HFF-Myc (cell line): ENCODE measurements around the gene RGS2.

ENCODE experiments used
- DNase-seq: peaks from one replicate; pipeline ENCODE4 v3.0.0-alpha.2; 2011; ENCODE audit warnings: low read depth; ENCODE audit errors: extremely low read depth
- H3K4me3 ChIP-seq: replicated peaks from 2 replicates; pipeline ENCODE4 v1.5.1; 2011; ENCODE audit warnings: low read depth, mild to moderate bottlenecking, control low read depth, low read length
- TF ChIP-seq, protein P1 (sequence below): IDR thresholded peaks from 2 replicates; pipeline ENCODE4 v1.5.1; 2012; ENCODE audit warnings: mild to moderate bottlenecking, low read depth, low read length, control low read depth; ENCODE audit errors: missing control alignments

The RGS2 gene

DNA sequence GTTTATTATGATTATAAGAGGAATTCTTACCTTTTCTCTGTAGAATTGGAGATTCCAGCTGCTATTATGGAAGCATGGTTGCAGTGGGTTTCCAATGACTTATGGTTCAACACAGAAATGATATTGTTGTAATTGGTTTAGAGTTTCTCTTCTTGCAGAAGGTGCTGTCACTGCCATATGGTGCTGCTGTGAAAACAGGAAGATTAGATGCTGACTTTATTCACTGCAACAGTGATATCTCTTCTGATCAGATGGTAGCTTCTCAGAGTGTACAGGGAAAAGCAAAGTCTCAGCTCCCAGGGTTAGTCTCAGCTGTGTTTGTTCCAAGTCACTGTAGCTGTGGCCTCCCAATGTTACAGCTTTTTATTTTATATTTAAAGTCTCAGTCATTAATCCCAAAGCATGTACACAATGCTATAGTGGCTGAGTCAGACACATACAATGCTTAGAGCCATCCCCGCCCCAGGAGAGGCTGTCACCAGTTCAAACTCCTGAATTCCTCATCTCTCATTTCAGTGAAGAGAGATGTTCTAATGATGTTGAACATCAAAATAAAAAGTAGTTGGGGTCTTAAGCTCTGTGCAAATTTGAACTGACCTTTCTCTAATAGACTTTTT lies 42.7 kb upstream of the RGS2 start:
- H3K4me3 ChIP-seq: no peak overlapping the region
- TF ChIP-seq, protein P1, sequence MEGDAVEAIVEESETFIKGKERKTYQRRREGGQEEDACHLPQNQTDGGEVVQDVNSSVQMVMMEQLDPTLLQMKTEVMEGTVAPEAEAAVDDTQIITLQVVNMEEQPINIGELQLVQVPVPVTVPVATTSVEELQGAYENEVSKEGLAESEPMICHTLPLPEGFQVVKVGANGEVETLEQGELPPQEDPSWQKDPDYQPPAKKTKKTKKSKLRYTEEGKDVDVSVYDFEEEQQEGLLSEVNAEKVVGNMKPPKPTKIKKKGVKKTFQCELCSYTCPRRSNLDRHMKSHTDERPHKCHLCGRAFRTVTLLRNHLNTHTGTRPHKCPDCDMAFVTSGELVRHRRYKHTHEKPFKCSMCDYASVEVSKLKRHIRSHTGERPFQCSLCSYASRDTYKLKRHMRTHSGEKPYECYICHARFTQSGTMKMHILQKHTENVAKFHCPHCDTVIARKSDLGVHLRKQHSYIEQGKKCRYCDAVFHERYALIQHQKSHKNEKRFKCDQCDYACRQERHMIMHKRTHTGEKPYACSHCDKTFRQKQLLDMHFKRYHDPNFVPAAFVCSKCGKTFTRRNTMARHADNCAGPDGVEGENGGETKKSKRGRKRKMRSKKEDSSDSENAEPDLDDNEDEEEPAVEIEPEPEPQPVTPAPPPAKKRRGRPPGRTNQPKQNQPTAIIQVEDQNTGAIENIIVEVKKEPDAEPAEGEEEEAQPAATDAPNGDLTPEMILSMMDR: no peak
- no peak for DNase-seq

DNA sequence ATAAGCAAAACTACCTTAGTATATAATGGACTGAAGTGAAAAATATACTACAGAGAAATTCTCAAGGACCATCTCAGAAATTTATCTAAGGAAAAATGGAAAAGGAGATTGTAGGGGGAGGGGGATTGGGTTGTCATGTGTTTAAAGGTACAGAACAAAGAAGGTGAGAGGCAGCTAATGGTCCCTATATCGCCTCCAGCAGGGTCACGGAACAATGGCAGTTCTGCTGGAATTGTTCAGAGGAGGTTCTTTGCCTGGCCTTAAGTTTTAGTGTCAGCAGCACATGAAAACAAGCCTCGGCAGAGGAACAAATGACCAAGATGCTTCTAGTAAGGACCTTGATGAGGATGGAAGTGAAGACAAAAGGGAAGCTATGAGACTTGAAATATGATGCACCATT lies 42.0 kb upstream of the RGS2 start:
- TF ChIP-seq, protein P1: no peak
- H3K4me3 ChIP-seq: no peak overlapping the region
- no peak for DNase-seq

GRCh38 chr1:192767798-192768197 lies 41.0 kb upstream of the RGS2 start:
- no peak for DNase-seq
- no peak overlapping the region for H3K4me3 ChIP-seq
- TF ChIP-seq, protein P1: no peak

GRCh38 chr1:192768463-192768862 lies 40.4 kb upstream of the RGS2 start:
- no peak for DNase-seq
- H3K4me3 ChIP-seq: no peak overlapping the region
- TF ChIP-seq, protein P1: no peak

GRCh38 chr1:192771341-192771740 lies 37.5 kb upstream of the RGS2 start:
- TF ChIP-seq, protein P1: no peak
- no peak overlapping the region for H3K4me3 ChIP-seq
- no peak for DNase-seq

DNA sequence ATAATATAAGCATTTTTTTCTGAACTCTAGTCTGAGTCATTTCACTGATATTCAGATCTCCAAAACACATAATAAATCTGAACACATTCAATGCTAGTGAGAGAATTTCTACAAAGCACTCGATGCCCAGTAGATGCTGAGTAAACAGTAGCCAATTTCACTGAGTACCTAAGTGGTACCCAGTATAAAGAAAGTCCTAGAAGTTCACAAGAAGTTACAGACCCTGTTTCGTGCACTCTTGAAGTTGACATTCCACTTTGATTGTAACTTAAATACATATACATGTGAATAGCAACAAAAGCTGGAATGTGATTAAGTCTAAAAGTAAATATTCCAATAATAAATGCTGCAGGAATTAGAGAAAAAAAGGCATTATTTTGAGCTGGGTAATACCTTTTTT lies 33.2 kb upstream of the RGS2 start:
- H3K4me3 ChIP-seq: no peak overlapping the region
- no peak for DNase-seq
- TF ChIP-seq, protein P1: no peak

DNA sequence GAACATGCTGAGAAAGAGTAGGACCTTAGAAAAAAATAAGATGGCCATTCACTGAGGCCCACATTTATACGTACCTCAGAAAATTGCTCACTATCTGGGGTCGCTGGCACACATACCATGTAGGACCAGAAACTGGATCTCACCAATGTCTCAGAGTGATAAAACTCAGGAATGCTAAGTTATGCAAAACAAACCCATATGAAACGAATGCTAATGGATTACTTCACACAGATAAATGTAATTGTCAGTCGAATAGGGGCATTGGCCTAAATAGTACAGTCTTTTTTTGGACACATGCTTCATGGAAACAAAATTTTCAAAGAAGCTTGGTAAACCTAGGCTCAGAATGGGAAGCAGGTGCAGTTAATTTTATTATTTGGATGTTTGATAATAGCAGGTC lies 32.6 kb upstream of the RGS2 start:
- no peak for DNase-seq
- TF ChIP-seq, protein P1: no peak
- no peak overlapping the region for H3K4me3 ChIP-seq
